ENCODE measurements around the gene TMEM167B. TPM values are rescaled to one million over a fixed set of nuclear protein-coding genes. Genes with fewer than 3 reads are reported as not detected.

Gene TMEM167B
- polyA plus RNA-seq, 2 donors, result 7.7 to 14.7 TPM

DNA sequence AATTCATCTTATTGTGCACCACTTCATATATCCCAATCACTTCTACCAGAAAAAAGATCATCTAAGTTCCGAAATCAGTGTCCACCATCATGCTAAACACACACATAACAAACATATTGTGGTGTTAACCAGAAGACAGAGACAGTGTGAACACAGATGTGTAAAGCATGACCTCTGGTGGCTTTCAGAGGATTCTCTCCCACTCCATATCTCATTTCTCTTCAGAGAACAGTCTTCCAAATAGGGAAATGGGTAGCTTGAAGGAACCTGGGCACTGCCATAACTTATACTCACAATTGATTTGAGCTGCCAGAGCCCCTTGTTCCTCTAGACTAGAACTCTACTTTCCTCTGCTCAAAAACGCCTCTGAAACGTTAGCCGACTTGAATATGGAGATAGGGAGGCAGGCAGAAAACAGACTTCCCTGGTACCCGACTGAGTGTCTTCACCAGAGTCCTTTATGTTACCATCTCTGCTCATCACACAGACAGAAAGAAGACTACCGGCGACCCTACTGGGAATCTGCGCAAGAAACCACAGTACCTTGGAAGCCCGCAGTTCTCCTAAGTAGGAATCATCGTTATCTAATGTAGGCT is 21.6 kb downstream of the TMEM167B start:
- Histone ChIP-seq H3K27me3 (ENCODE audit: control insufficient read depth in 1 of 2, insufficient read depth in 2 of 2, low read length in 2 of 2) (no peaks in the 10 kb centered on the region), H3K9me3 (ENCODE audit: control insufficient read depth in 2 of 2, insufficient read depth in 1 of 2, low read depth in 1 of 2, low read length in 1 of 2) (no peaks in the 10 kb centered on the region), H3K27ac (ENCODE audit: low read depth in 2 of 2, low read length in 1 of 2) (no peak overlapping the region), H3K36me3 (ENCODE audit: control insufficient read depth in 2 of 2, insufficient read depth in 2 of 2, low read length in 1 of 2) (no peaks in the 10 kb centered on the region), H3K4me3 (ENCODE audit: low read depth in 1 of 2, low read length in 2 of 2) (no peak overlapping the region), H3K4me1 (ENCODE audit: control insufficient read depth in 2 of 2, insufficient read depth in 2 of 2, low read length in 1 of 2) (peaks cover 4 to 7% of the 10 kb centered on the region in 2 donors)
- WGBS, 2 donors, result 20 to 28% methylated on average over 10 of the region's 10 CpGs

DNA sequence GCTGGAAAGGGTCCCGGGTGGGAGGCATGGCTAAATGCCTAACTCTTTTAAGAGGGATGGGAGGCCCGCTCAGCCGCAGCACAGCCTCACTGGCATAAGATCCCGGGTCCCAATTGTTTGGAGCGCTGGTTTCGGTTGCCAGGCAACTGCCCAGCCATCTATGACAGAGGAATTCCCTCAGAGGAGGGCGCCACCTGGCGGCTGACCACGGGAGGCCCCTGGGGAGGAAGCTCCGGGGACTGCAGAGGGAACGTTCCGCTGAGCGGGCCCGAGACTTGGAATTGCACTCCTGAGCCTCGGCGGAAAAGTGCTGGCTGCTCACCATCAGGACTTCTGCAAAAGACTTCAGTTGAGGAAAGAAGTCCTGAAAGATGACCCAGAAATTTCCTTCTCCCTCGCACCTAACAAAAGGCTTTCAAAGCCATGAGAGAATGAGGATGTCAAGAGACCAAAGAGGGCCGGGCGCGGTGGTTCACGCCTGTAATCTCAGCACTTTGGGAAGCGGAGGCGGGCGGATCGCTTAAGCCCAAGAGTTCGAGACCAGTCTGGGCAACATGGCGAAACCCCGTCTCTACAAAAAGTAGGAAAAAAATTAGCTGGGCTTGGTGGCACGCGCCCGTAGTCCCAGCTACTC is 22.2 kb downstream of the TMEM167B start:
- Histone ChIP-seq H3K36me3 (ENCODE audit: control insufficient read depth in 2 of 2, insufficient read depth in 2 of 2, low read length in 1 of 2) (no peaks in the 10 kb centered on the region), H3K4me3 (ENCODE audit: low read depth in 1 of 2, low read length in 2 of 2) (no peak overlapping the region), H3K27ac (ENCODE audit: low read depth in 2 of 2, low read length in 1 of 2) (no peak overlapping the region), H3K9me3 (ENCODE audit: control insufficient read depth in 2 of 2, insufficient read depth in 1 of 2, low read depth in 1 of 2, low read length in 1 of 2) (no peaks in the 10 kb centered on the region), H3K4me1 (ENCODE audit: control insufficient read depth in 2 of 2, insufficient read depth in 2 of 2, low read length in 1 of 2) (peaks cover 4 to 7% of the 10 kb centered on the region in 2 donors), H3K27me3 (ENCODE audit: control insufficient read depth in 1 of 2, insufficient read depth in 2 of 2, low read length in 2 of 2) (no peaks in the 10 kb centered on the region)
- WGBS, 2 donors, result 8 to 17% methylated on average over 31 of the region's 31 CpGs

DNA sequence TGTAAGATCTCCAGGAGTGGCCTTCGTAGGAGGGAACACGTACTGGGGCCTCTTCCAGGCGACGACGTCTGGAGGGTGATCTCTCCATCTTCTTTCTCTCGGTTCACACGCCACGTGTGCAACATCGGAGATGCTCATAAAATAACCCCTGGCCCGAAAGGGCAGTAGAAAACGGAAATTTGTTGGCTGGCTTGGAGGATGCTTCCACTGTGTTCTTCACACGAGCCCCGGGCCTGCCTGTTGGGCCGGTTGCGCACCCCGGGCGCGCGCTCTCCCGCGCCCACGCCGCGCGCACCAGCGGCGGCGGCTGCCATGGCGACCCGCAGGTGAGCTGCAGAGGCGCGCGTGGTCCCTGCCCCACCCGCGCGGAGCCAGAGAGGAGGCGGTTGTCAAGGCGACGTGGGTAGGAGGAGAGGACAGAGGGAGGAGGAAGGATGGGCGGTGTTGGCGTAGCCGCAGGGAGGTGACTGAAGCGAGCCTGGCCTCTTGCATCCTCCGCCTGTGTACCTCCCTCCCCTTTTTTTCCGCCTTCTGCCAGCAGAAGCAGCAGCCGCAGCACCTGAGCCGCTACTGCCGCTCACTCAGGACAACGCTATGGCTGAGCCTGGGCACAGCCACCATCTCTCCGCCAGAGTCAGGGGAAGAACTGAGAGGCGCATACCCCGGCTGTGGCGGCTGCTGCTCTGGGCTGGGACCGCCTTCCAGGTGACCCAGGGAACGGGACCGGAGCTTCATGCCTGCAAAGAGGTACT is 23.2 kb downstream of the TMEM167B start, which contains the start of gene ELAPOR1:
TSS of gene ELAPOR1 (plus strand) at position 526 of the 752 bp plus-strand sequence. CDS start at position 595, 69 bp downstream.
- Histone ChIP-seq H3K4me3 (ENCODE audit: low read depth in 1 of 2, low read length in 2 of 2) (peak within 1 kb of the TSS; percentile 38 to 43), H3K9me3 (ENCODE audit: control insufficient read depth in 2 of 2, insufficient read depth in 1 of 2, low read depth in 1 of 2, low read length in 1 of 2) (no peaks in the 10 kb centered on the region), H3K27me3 (ENCODE audit: control insufficient read depth in 1 of 2, insufficient read depth in 2 of 2, low read length in 2 of 2) (no peaks in the 10 kb centered on the region), H3K4me1 (ENCODE audit: control insufficient read depth in 2 of 2, insufficient read depth in 2 of 2, low read length in 1 of 2) (peaks cover 4 to 7% of the 10 kb centered on the region in 2 donors), H3K27ac (ENCODE audit: low read depth in 2 of 2, low read length in 1 of 2) (no peak within 1 kb of the TSS), H3K36me3 (ENCODE audit: control insufficient read depth in 2 of 2, insufficient read depth in 2 of 2, low read length in 1 of 2) (no peaks in the 10 kb centered on the region)
- 1% methylated on average over 54 to 55 of the region's 56 CpGs for WGBS, 2 donors

DNA sequence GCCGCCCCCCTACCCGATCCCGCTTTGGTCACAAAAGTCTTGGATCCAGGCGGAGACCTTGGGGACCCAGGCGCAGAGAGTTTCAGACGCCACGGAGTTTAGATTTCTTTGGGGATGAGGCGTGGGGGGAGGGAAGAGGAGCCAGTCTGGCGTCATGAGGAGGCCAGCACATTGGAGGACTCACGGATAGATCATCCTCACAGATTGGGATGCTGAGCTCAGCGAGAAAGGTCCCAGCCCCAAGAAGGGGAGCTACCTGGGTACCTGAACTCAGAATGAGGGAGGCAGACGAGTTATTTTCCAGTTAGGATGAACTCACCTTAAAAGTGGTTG is 23.7 kb downstream of the TMEM167B start:
- H3K27ac ChIP-seq (ENCODE audit: low read depth in 2 of 2, low read length in 1 of 2), result no peak overlapping the region
- no peaks in the 10 kb centered on the region for H3K9me3 ChIP-seq (ENCODE audit: control insufficient read depth in 2 of 2, insufficient read depth in 1 of 2, low read depth in 1 of 2, low read length in 1 of 2)
- H3K4me3 ChIP-seq (ENCODE audit: low read depth in 1 of 2, low read length in 2 of 2), result peak overlapping the region; percentile 38 to 43
- no peaks in the 10 kb centered on the region for H3K36me3 ChIP-seq (ENCODE audit: control insufficient read depth in 2 of 2, insufficient read depth in 2 of 2, low read length in 1 of 2)
- H3K4me1 ChIP-seq (ENCODE audit: control insufficient read depth in 2 of 2, insufficient read depth in 2 of 2, low read length in 1 of 2), result peaks cover 4 to 7% of the 10 kb centered on the region in 2 donors
- no peaks in the 10 kb centered on the region for H3K27me3 ChIP-seq (ENCODE audit: control insufficient read depth in 1 of 2, insufficient read depth in 2 of 2, low read length in 2 of 2)
- 6 to 7% methylated on average over 12 of the region's 12 CpGs for WGBS, 2 donors

DNA sequence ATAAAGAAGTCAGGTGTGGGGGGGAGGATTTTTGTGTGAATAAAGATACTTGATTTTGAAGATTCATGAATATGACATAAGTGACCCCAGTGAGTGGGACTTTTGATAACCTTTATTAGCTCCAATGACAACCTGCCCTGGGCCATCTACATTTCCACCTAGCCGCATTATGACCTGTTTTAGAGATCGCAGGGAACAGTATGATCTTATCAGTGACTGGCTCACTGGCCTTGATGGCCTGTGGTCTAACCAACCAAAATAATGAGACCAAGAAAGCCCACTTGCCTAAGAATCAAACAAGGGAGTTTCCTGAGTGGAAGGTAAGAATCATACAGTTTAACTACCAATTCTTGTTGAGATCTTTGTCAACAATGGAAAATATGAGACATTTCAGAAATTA is 25.1 kb downstream of the TMEM167B start:
- H3K9me3 ChIP-seq (ENCODE audit: control insufficient read depth in 2 of 2, insufficient read depth in 1 of 2, low read depth in 1 of 2, low read length in 1 of 2), result no peaks in the 10 kb centered on the region
- 70 to 92% methylated on average over 2 of the region's 2 CpGs for WGBS, 2 donors
- H3K27me3 ChIP-seq (ENCODE audit: control insufficient read depth in 1 of 2, insufficient read depth in 2 of 2, low read length in 2 of 2), result no peaks in the 10 kb centered on the region
- no peak overlapping the region for H3K4me3 ChIP-seq (ENCODE audit: low read depth in 1 of 2, low read length in 2 of 2)
- H3K36me3 ChIP-seq (ENCODE audit: control insufficient read depth in 2 of 2, insufficient read depth in 2 of 2, low read length in 1 of 2), result no peaks in the 10 kb centered on the region
- peaks cover 4 to 7% of the 10 kb centered on the region in 2 donors for H3K4me1 ChIP-seq (ENCODE audit: control insufficient read depth in 2 of 2, insufficient read depth in 2 of 2, low read length in 1 of 2)
- no peak overlapping the region for H3K27ac ChIP-seq (ENCODE audit: low read depth in 2 of 2, low read length in 1 of 2)

DNA sequence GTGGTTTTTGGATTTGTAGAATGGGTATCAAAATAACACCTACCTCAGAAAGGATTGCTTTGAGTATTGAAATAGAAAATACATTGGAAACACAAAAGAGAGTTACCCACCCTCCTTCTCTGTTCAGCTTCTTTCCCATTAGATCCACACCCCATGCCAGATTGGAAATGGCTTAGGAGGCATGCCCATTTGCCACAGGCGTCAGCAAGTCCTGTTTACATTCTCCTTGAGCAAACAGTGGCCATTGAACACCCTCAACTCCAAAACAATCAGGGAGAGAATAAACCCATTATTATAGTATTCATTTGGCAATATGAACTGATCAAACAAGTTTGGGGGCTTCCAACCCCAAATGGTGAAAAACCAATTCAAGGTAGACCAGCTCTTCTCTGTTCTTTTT is 25.7 kb downstream of the TMEM167B start:
- Histone ChIP-seq H3K36me3 (ENCODE audit: control insufficient read depth in 2 of 2, insufficient read depth in 2 of 2, low read length in 1 of 2) (no peaks in the 10 kb centered on the region), H3K4me3 (ENCODE audit: low read depth in 1 of 2, low read length in 2 of 2) (no peak overlapping the region), H3K27ac (ENCODE audit: low read depth in 2 of 2, low read length in 1 of 2) (no peak overlapping the region), H3K9me3 (ENCODE audit: control insufficient read depth in 2 of 2, insufficient read depth in 1 of 2, low read depth in 1 of 2, low read length in 1 of 2) (no peaks in the 10 kb centered on the region), H3K4me1 (ENCODE audit: control insufficient read depth in 2 of 2, insufficient read depth in 2 of 2, low read length in 1 of 2) (peaks cover 4 to 7% of the 10 kb centered on the region in 2 donors), H3K27me3 (ENCODE audit: control insufficient read depth in 1 of 2, insufficient read depth in 2 of 2, low read length in 2 of 2) (no peaks in the 10 kb centered on the region)
- 54 to 56% methylated on average over 1 of the region's 1 CpG for WGBS, 2 donors

DNA sequence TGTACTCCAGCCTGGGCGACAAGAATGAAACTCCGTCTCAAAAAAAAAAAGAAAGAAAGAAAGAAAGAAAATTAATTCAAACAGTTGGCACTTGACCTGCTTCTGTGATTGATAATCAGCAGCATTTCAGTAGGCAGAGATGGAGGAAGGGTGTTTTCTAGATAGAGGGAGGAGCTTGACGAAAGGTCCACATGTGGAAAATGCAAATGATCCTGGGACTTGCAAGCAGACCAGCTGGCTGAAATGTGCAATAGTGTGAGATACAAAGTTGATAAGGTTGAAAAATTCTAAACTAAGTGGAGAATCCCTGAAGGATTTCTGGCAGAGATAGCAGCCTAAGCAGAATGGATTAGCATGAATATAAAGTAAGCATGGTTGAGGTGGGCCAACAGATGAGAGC is 27.5 kb downstream of the TMEM167B start:
- Histone ChIP-seq H3K4me1 (ENCODE audit: control insufficient read depth in 2 of 2, insufficient read depth in 2 of 2, low read length in 1 of 2) (peaks cover 4 to 7% of the 10 kb centered on the region in 2 donors), H3K27ac (ENCODE audit: low read depth in 2 of 2, low read length in 1 of 2) (no peak overlapping the region), H3K9me3 (ENCODE audit: control insufficient read depth in 2 of 2, insufficient read depth in 1 of 2, low read depth in 1 of 2, low read length in 1 of 2) (no peaks in the 10 kb centered on the region), H3K27me3 (ENCODE audit: control insufficient read depth in 1 of 2, insufficient read depth in 2 of 2, low read length in 2 of 2) (no peaks in the 10 kb centered on the region), H3K36me3 (ENCODE audit: control insufficient read depth in 2 of 2, insufficient read depth in 2 of 2, low read length in 1 of 2) (no peaks in the 10 kb centered on the region), H3K4me3 (ENCODE audit: low read depth in 1 of 2, low read length in 2 of 2) (no peak overlapping the region)
- WGBS, 2 donors, result 66 to 84% methylated on average over 3 of the region's 3 CpGs

DNA sequence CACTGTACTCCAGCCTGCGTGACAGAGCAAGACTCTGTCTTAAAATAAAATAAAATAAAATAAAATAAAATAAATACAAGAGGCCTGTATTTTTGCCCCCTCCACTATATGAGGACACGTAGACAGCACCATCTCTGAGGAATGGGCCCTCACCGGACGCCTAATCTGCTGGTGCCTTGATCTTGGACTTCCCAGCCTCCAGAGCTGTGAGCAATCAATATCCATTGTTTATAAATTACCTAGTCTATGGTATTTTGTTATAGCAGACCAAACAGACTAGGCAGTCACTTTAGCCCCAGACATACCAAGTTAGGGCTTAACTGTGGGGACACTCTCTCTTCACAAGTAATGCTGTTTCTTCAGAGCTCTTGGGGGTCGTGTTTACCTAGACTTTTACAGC is 29.8 kb downstream of the TMEM167B start:
- Histone ChIP-seq H3K36me3 (ENCODE audit: control insufficient read depth in 2 of 2, insufficient read depth in 2 of 2, low read length in 1 of 2) (no peaks in the 10 kb centered on the region), H3K9me3 (ENCODE audit: control insufficient read depth in 2 of 2, insufficient read depth in 1 of 2, low read depth in 1 of 2, low read length in 1 of 2) (no peaks in the 10 kb centered on the region), H3K27me3 (ENCODE audit: control insufficient read depth in 1 of 2, insufficient read depth in 2 of 2, low read length in 2 of 2) (no peaks in the 10 kb centered on the region), H3K4me1 (ENCODE audit: control insufficient read depth in 2 of 2, insufficient read depth in 2 of 2, low read length in 1 of 2) (no peaks in the 10 kb centered on the region), H3K4me3 (ENCODE audit: low read depth in 1 of 2, low read length in 2 of 2) (no peak overlapping the region), H3K27ac (ENCODE audit: low read depth in 2 of 2, low read length in 1 of 2) (no peak overlapping the region)
- 93 to 94% methylated on average over 5 of the region's 5 CpGs for WGBS, 2 donors

DNA sequence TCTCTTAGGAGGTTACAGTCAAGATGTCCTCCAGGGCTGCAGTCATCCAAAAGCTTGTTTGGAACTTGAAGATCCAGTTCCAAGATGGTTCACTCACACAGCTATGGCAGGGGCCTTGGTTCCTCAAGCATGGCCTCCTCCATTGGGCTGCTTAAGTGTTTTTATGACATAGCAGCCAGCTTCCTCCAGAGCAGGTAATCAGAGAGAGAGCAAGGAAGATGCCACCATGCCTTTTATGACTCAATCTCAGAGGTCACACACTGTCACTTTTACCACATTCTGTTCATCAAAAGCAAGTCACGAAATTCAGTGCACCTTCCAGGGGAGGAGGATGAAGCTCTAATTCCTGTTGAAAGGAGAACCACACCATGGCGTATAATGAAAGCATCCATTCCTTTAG is 40.5 kb downstream of the TMEM167B start:
- peaks cover 0 to 3% of the 10 kb centered on the region in 2 donors for H3K4me1 ChIP-seq (ENCODE audit: control insufficient read depth in 2 of 2, insufficient read depth in 2 of 2, low read length in 1 of 2)
- H3K9me3 ChIP-seq (ENCODE audit: control insufficient read depth in 2 of 2, insufficient read depth in 1 of 2, low read depth in 1 of 2, low read length in 1 of 2), result no peaks in the 10 kb centered on the region
- H3K4me3 ChIP-seq (ENCODE audit: low read depth in 1 of 2, low read length in 2 of 2), result no peak overlapping the region
- H3K27me3 ChIP-seq (ENCODE audit: control insufficient read depth in 1 of 2, insufficient read depth in 2 of 2, low read length in 2 of 2), result no peaks in the 10 kb centered on the region
- H3K27ac ChIP-seq (ENCODE audit: low read depth in 2 of 2, low read length in 1 of 2), result no peak overlapping the region
- WGBS, 2 donors, result 77 to 93% methylated on average over 2 of the region's 2 CpGs
- no peaks in the 10 kb centered on the region for H3K36me3 ChIP-seq (ENCODE audit: control insufficient read depth in 2 of 2, insufficient read depth in 2 of 2, low read length in 1 of 2)
